ENCODE measurements around the gene SH3RF3. TPM values are rescaled to one million over a fixed set of nuclear protein-coding genes. Genes with fewer than 3 reads are reported as not detected.

Gene SH3RF3
- total and polyA plus RNA-seq, 12 donors, result 0.72 to 19.1 (median 12.2) TPM

DNA sequence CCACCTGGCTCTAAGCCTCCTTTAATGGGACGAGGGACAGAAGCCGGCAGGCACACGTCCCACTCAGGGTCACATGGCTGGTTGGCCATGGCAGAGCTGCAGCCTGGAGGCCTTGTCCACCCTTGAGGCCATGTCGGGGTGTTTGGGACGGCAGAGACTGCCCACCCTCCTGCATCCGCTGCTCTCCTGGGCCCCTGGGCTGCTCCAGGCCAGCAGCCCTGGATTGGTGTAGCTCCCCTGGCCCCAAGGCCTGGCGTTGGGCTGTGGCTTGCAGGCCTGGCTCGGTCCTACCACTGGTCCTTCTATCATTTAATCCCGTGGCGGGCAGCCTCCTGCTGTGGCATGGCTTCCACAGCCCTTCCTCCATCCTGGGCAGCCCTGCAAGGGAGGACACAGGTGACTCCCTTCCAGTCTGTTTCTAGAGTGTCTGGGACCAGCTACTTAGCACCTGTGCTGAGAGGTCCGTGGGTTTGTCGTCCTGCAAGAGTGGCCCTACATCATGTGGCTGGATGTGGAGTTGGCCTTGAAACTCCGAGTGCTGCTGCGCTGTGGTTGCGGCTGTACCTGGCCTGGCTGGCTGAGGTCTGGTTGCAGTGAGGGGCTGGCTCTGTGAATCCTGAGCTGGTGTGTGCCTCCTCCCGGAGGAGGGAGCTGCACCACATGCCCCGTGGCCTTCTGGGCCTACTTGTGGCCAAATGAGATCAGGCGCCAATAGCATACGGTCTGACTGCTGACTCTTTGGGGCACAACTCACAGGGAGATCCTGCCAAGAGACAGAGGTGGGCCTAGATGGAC is 67.3 kb downstream of the SH3RF3 start:
- Histone ChIP-seq H3K36me3 (replicated peaks in 1 of 2) (no peaks in the 10 kb centered on the region), H3K4me3 (no peak overlapping the region), H3K4me1 (replicated peaks in 1 of 2) (peaks cover 7 to 39% of the 10 kb centered on the region in 2 donors), H3K27ac (peak overlapping the region in 2 of 5 donors; percentile 5 to 27), H3K9me3 (replicated peaks in 1 of 3) (no peaks in the 10 kb centered on the region), H3K27me3 (no peaks in the 10 kb centered on the region)
- peak in 2 of 7 donors; percentile 20 to 48 for DNase-seq
- WGBS, 4 donors, result 86 to 90% (median 89%) methylated on average over 7 to 19 of the region's 19 CpGs
- no peak for TF ChIP-seq POLR2A (IDR thresholded peaks at IDR 0.05)
- TF ChIP-seq, protein P1, sequence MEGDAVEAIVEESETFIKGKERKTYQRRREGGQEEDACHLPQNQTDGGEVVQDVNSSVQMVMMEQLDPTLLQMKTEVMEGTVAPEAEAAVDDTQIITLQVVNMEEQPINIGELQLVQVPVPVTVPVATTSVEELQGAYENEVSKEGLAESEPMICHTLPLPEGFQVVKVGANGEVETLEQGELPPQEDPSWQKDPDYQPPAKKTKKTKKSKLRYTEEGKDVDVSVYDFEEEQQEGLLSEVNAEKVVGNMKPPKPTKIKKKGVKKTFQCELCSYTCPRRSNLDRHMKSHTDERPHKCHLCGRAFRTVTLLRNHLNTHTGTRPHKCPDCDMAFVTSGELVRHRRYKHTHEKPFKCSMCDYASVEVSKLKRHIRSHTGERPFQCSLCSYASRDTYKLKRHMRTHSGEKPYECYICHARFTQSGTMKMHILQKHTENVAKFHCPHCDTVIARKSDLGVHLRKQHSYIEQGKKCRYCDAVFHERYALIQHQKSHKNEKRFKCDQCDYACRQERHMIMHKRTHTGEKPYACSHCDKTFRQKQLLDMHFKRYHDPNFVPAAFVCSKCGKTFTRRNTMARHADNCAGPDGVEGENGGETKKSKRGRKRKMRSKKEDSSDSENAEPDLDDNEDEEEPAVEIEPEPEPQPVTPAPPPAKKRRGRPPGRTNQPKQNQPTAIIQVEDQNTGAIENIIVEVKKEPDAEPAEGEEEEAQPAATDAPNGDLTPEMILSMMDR (IDR thresholded peaks at IDR 0.05), result no peak
- intact Hi-C loops (cut with DNase I), result no loop called here

DNA sequence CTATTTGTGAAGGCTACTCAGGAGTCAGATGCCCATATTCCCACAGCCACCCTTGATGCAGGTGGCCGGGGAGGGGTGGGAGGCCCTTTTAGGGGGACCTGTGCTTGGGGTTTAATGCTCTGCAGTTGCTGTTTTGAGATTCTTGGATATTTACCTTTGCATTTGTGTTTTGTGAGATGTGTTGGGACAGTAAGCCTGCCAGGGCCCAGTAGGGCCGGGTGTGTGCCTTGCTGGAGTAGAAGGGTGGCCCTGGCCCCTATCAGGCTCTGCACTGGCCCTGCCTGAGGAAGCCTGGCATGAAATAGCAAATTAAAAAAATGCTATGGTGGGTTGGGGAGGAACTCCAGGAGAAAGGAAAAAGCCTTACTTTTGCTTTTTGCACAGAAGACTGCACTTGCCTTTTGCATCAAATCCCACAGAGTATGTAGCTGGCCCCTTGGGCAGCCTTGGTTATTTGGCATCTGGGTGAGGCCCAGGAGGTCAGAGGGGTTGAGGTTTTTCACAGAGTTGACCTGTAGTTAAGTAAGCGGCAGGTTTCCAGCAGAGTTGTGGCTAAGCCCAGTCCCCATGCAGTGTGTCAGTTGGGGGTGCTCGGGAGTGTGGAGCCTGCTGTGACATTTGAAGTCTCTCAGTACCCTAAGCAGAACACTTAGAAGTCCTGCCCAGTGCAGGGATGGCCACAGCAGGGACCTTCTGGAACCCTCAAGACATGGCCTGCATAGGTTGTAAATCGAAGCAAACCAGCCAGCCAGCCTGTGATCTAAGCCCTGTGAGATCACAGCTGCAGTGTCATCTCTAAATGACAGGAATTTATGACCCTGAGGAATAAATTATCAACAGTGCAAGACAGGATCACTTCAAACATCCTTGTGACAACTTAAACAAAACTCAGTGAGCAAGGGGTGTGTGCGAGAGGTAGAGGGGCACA is 68.8 kb downstream of the SH3RF3 start:
- TF ChIP-seq, protein P1 (IDR thresholded peaks at IDR 0.05), result no peak
- no peak for TF ChIP-seq POLR2A (IDR thresholded peaks at IDR 0.05)
- intact Hi-C loops (cut with DNase I), result no loop called here
- Histone ChIP-seq H3K27ac (no peak overlapping the region), H3K9me3 (replicated peaks in 1 of 3) (no peaks in the 10 kb centered on the region), H3K36me3 (replicated peaks in 1 of 2) (no peaks in the 10 kb centered on the region), H3K4me3 (no peak overlapping the region), H3K27me3 (no peaks in the 10 kb centered on the region), H3K4me1 (replicated peaks in 1 of 2) (peaks cover 7 to 39% of the 10 kb centered on the region in 2 donors)
- peak in 2 of 7 donors; percentile 11 to 48 for DNase-seq
- 70 to 90% (median 86%) methylated on average over 6 of the region's 6 CpGs for WGBS, 4 donors

DNA sequence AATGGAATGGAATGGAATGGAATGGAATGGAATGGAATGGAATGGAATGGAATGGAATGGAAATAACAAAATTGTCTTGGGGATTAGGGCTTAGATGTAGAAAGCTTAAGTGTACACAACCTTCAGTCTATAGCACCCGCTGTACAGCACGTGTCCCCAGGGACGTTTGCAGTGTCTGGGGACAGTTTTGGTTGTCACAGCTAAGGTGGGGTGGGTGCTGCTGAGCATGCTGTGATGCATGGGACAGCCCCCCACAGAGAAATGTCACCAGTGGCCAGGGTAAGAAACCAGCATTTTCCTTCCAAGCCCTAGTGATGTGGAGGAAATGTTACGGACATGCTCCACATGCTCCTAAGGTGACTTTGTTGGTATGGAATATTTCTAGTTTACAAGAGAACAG is 70.8 kb downstream of the SH3RF3 start:
- intact Hi-C loops (cut with DNase I), result no loop called here
- H3K9me3 ChIP-seq (replicated peaks in 1 of 3), result no peaks in the 10 kb centered on the region
- WGBS, 4 donors, result 85 to 100% (median 94%) methylated on average over 4 of the region's 4 CpGs
- H3K4me1 ChIP-seq (replicated peaks in 1 of 2), result peaks cover 7 to 41% of the 10 kb centered on the region in 2 donors
- H3K4me3 ChIP-seq, result no peak overlapping the region
- H3K36me3 ChIP-seq (replicated peaks in 1 of 2), result no peaks in the 10 kb centered on the region
- H3K27ac ChIP-seq, result no peak overlapping the region
- DNase-seq, result peak in 1 of 7 donors; percentile 44
- TF ChIP-seq POLR2A (IDR thresholded peaks at IDR 0.05), result no peak
- TF ChIP-seq, protein P1 (IDR thresholded peaks at IDR 0.05), result no peak
- H3K27me3 ChIP-seq, result no peaks in the 10 kb centered on the region

All from adrenal gland (tissue), 12 donors.